Mesothelial cell of epicardium (in vitro differentiated cells): ENCODE data around the gene ALK. TPM values are rescaled to one million over a fixed set of nuclear protein-coding genes. Genes with fewer than 3 reads are reported as not detected.

Source experiments
- DNase-seq, 2 experiments: peaks; one replicate each; pipeline ENCODE4 v3.0.0; 2021; ENCODE audit warnings: low spot score in 2 of 2; ENCODE audit not compliant: unreplicated experiment in 2 of 2
- H3K27ac Mint-ChIP-seq: 2 replicates; pipeline ENCODE4 v1.8.0; 2021; ENCODE audit warnings: mixed read lengths
- H3K27me3 Mint-ChIP-seq: 2 replicates; pipeline ENCODE4 v1.8.0; 2021; ENCODE audit warnings: low read depth, mixed read lengths
- H3K36me3 Mint-ChIP-seq: 2 replicates; pipeline ENCODE4 v1.8.0; 2021; ENCODE audit warnings: mixed read lengths
- H3K4me1 Mint-ChIP-seq: 2 replicates; pipeline ENCODE4 v1.8.0; 2021; ENCODE audit warnings: mixed read lengths
- H3K4me3 Mint-ChIP-seq: 2 replicates; pipeline ENCODE4 v1.8.0; 2021; ENCODE audit warnings: mild to moderate bottlenecking, moderate library complexity, mixed read lengths
- H3K9me3 Mint-ChIP-seq: 2 replicates; pipeline ENCODE4 v1.8.0; 2021; ENCODE audit warnings: mixed read lengths
- total RNA-seq: library from RNA; stranded (reverse); gene quantifications from 3 replicates; pipeline ENCODE4 v1.2.1, GENCODE V29; 2021
- TF ChIP-seq, protein P1 (sequence below): fragments of 200-600 bp; sonication (generic); IDR thresholded peaks from one replicate; pipeline ENCODE4 v1.5.0; 2021; ENCODE audit warnings: antibody characterized with exemption; ENCODE audit not compliant: unreplicated experiment

Gene ALK
- total RNA-seq, 1 donor from 2014 or later: 0.13 TPM

GRCh38 chr2:29159125-29159524 is 762.3 kb downstream of the ALK start:
- Mint-ChIP-seq H3K36me3 (peaks cover 34% of the 10 kb centered on the region), H3K4me1 (no peaks in the 10 kb centered on the region), H3K9me3 (no peaks in the 10 kb centered on the region), H3K4me3 (no peak overlapping the region), H3K27ac (no peak overlapping the region), H3K27me3 (no peaks in the 10 kb centered on the region)
- DNase-seq: no peak
- TF ChIP-seq, protein P1, sequence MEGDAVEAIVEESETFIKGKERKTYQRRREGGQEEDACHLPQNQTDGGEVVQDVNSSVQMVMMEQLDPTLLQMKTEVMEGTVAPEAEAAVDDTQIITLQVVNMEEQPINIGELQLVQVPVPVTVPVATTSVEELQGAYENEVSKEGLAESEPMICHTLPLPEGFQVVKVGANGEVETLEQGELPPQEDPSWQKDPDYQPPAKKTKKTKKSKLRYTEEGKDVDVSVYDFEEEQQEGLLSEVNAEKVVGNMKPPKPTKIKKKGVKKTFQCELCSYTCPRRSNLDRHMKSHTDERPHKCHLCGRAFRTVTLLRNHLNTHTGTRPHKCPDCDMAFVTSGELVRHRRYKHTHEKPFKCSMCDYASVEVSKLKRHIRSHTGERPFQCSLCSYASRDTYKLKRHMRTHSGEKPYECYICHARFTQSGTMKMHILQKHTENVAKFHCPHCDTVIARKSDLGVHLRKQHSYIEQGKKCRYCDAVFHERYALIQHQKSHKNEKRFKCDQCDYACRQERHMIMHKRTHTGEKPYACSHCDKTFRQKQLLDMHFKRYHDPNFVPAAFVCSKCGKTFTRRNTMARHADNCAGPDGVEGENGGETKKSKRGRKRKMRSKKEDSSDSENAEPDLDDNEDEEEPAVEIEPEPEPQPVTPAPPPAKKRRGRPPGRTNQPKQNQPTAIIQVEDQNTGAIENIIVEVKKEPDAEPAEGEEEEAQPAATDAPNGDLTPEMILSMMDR: no peak

GRCh38 chr2:29157131-29157530 is 764.3 kb downstream of the ALK start:
- DNase-seq: no peak
- no peak overlapping the region for H3K27ac Mint-ChIP-seq
- no peaks in the 10 kb centered on the region for H3K27me3 Mint-ChIP-seq
- no peak overlapping the region for H3K4me3 Mint-ChIP-seq
- TF ChIP-seq, protein P1: no peak
- peaks cover 4% of the 10 kb centered on the region for H3K9me3 Mint-ChIP-seq
- H3K4me1 Mint-ChIP-seq: no peaks in the 10 kb centered on the region
- H3K36me3 Mint-ChIP-seq: peaks cover 49% of the 10 kb centered on the region

- Mint-ChIP-seq H3K4me3 (no peak overlapping the region), H3K9me3 (peaks cover 4% of the 10 kb centered on the region), H3K4me1 (no peaks in the 10 kb centered on the region), H3K27me3 (no peaks in the 10 kb centered on the region), H3K27ac (no peak overlapping the region), H3K36me3 (peaks cover 44% of the 10 kb centered on the region)
- TF ChIP-seq, protein P1: no peak
- DNase-seq: no peak
These were observed 765.8 kb downstream of the ALK start for GRCh38 chr2:29155578-29155977.

- no peaks in the 10 kb centered on the region for H3K27me3 Mint-ChIP-seq
- H3K4me1 Mint-ChIP-seq: no peaks in the 10 kb centered on the region
- peaks cover 4% of the 10 kb centered on the region for H3K9me3 Mint-ChIP-seq
- TF ChIP-seq, protein P1: no peak
- H3K4me3 Mint-ChIP-seq: no peak overlapping the region
- H3K27ac Mint-ChIP-seq: no peak overlapping the region
- peaks cover 44% of the 10 kb centered on the region for H3K36me3 Mint-ChIP-seq
- DNase-seq: no peak
These were observed 766.8 kb downstream of the ALK start for GRCh38 chr2:29154610-29155009.

DNA sequence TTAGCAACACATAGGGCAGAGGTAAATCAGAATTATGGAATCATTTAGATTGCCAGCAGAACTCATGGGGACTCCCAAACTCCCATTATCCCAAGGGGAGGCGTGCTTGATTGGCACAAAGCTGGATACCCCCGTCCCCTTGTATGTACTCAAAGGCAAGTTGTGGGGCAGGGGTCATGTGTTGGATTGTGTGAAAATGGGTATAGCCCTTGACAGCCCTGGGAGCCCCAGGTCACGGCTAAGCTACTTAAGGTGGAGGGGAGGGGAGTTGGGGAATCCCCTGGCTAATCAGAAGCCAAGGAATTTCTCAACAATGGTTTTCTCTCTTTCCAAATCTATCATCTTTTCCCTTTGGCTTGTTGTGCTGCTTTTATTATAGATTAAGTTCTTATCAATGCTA is 773.4 kb downstream of the ALK start:
- H3K27me3 Mint-ChIP-seq: no peaks in the 10 kb centered on the region
- TF ChIP-seq, protein P1: no peak
- no peak overlapping the region for H3K4me3 Mint-ChIP-seq
- peaks cover 34% of the 10 kb centered on the region for H3K36me3 Mint-ChIP-seq
- H3K4me1 Mint-ChIP-seq: no peaks in the 10 kb centered on the region
- H3K9me3 Mint-ChIP-seq: peaks cover 4% of the 10 kb centered on the region
- H3K27ac Mint-ChIP-seq: no peak overlapping the region
- DNase-seq: no peak

- H3K27ac Mint-ChIP-seq: no peak overlapping the region
- DNase-seq: no peak
- TF ChIP-seq, protein P1: no peak
- H3K4me3 Mint-ChIP-seq: no peak overlapping the region
- H3K36me3 Mint-ChIP-seq: peaks cover 26% of the 10 kb centered on the region
- no peaks in the 10 kb centered on the region for H3K9me3 Mint-ChIP-seq
- no peaks in the 10 kb centered on the region for H3K27me3 Mint-ChIP-seq
- no peaks in the 10 kb centered on the region for H3K4me1 Mint-ChIP-seq
These were observed 775.2 kb downstream of the ALK start for GRCh38 chr2:29146197-29146596.
